Measurements from ENCODE around the gene SNRNP25. TPM values are rescaled to one million over a fixed set of nuclear protein-coding genes. Genes with fewer than 3 reads are reported as not detected.
A peak's percentile ranks its signal among the peaks of the same experiment; 100 is the strongest.
"Not testable (repeated sequence)": the region's sequence is repeated elsewhere in the genome, so short reads cannot be mapped to it uniquely, and the experiment has no call there.

Gene SNRNP25
- total RNA-seq, 4 donors from 2014 or later: 9.5 to 21.7 (median 13.9) TPM

DNA sequence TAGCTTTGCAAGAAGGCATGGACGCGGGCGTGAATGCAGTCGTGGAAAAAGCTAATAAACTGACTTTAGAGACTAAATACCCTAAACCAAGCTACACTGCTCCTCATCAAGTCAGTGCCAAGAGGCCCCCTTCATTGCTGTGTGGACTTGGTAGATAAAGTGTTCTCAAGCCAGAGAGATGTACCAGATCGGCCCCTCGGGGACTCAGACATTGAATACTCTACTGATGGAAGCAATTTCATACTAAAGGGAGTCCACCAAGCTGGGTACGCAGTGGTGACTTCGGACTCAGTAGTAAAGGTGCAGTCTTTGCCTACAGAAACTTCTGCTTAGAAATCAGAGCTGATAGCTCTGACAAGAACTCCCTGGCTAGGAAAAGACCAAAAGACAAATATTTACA is 9.0 kb upstream of the SNRNP25 start:
- no peak overlapping the region for H3K27ac ChIP-seq
- H3K36me3 ChIP-seq: peaks cover 26% of the 10 kb centered on the region

DNA sequence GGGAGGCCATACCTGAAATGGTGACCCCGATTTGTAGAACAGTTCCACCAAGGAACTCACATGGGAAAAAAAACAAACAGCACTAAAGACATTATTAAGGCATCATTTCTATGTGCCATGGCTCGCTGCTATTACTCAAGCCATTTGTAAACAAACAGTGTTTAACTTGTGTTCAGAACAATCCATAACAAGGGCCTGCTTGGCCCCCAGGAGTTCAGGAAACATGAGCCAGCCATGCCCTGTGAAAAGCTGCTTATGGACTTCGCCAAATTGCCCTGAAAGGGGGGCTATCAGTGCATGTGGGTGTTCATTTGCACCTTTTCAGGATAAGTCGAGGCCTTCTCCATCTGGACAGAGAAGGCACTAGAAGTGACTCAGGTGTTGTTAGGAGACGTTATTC is 8.2 kb upstream of the SNRNP25 start:
- no peak overlapping the region for H3K27ac ChIP-seq
- H3K36me3 ChIP-seq: peaks cover 28% of the 10 kb centered on the region
- no peaks in the 10 kb centered on the region for H3K4me1 ChIP-seq
- DNase-seq (ENCODE audit: low spot score in 2 of 2): peak in 1 of 2 donors; percentile 26
- no peaks in the 10 kb centered on the region for H3K27me3 ChIP-seq
- 98% methylated on average over 5 of the region's 5 CpGs for WGBS
- no peak for TF ChIP-seq POLR2AphosphoS5 (IDR thresholded peaks at IDR 0.05)
- no peak for TF ChIP-seq EP300 (IDR thresholded peaks at IDR 0.05)
- no peak for TF ChIP-seq POLR2A (IDR thresholded peaks at IDR 0.05)
- TF ChIP-seq, protein P1, sequence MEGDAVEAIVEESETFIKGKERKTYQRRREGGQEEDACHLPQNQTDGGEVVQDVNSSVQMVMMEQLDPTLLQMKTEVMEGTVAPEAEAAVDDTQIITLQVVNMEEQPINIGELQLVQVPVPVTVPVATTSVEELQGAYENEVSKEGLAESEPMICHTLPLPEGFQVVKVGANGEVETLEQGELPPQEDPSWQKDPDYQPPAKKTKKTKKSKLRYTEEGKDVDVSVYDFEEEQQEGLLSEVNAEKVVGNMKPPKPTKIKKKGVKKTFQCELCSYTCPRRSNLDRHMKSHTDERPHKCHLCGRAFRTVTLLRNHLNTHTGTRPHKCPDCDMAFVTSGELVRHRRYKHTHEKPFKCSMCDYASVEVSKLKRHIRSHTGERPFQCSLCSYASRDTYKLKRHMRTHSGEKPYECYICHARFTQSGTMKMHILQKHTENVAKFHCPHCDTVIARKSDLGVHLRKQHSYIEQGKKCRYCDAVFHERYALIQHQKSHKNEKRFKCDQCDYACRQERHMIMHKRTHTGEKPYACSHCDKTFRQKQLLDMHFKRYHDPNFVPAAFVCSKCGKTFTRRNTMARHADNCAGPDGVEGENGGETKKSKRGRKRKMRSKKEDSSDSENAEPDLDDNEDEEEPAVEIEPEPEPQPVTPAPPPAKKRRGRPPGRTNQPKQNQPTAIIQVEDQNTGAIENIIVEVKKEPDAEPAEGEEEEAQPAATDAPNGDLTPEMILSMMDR (IDR thresholded peaks at IDR 0.05): no peak
- no peak overlapping the region for H3K4me3 ChIP-seq
- H3K9me3 ChIP-seq: no peaks in the 10 kb centered on the region

More for the DNA sequence above, 9.0 kb upstream of the SNRNP25 start:
- H3K4me1 ChIP-seq: no peaks in the 10 kb centered on the region
- no peaks in the 10 kb centered on the region for H3K27me3 ChIP-seq
- WGBS: 96% methylated on average over 8 of the region's 8 CpGs
- no peak for TF ChIP-seq POLR2AphosphoS5 (IDR thresholded peaks at IDR 0.05)
- TF ChIP-seq EP300 (IDR thresholded peaks at IDR 0.05): no peak
- TF ChIP-seq, protein P1 (IDR thresholded peaks at IDR 0.05): no peak
- no peak for TF ChIP-seq POLR2A (IDR thresholded peaks at IDR 0.05)
- H3K4me3 ChIP-seq: no peak overlapping the region
- H3K9me3 ChIP-seq: no peaks in the 10 kb centered on the region
- DNase-seq (ENCODE audit: low spot score in 2 of 2): peak in 1 of 2 donors; percentile 31

DNA sequence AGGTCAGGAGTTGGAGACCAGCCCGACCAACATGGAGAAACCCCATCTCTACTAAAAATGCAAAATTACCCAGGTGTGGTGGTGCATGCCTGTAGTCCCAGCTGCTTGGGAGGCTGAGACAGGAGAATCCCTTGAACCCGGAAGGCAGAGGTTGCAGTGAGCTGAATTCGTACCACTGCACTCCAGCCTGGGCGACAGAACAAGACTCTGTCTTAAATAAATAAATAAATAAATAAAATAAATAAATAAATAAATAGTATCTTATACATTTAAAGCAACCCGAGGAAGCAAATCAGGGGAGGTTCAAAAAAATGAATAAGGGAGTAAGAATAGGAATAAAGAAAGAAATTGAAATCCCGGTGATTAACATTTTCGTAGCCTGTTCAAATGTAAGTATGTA is 7.1 kb upstream of the SNRNP25 start:
- H3K36me3 ChIP-seq: peaks cover 31% of the 10 kb centered on the region
- H3K27ac ChIP-seq, H3K9me3 ChIP-seq, H3K4me1 ChIP-seq, H3K4me3 ChIP-seq, H3K27me3 ChIP-seq: not testable (repeated sequence)
- DNase-seq (ENCODE audit: low spot score in 2 of 2): peak in 1 of 2 donors; percentile 57
- 93% methylated on average over 7 of the region's 7 CpGs for WGBS

DNA sequence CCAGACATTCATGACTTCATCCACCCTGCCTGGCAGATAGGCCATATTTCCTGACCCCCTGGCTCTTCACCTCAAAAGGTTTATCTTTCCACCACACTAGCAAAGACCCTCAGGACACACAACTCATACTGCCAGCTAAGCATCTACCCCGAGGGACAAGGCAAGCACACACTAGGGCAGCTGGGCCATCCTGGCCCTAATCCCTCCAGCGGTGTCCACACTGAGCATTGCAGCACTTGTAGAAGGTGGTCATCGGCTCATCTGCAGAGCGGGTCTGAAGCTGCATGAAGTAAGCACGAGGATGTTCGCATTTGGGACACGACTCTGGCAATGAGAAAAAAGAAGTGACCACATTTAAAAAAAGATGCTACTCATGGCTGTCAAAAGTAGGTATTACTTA is 6.4 kb upstream of the SNRNP25 start:
- Histone ChIP-seq H3K27me3 (no peaks in the 10 kb centered on the region), H3K36me3 (peaks cover 31% of the 10 kb centered on the region), H3K4me1 (peaks cover 2% of the 10 kb centered on the region), H3K27ac (no peak overlapping the region), H3K4me3 (no peak overlapping the region), H3K9me3 (no peaks in the 10 kb centered on the region)
- 96% methylated on average over 7 of the region's 7 CpGs for WGBS
- no peak for DNase-seq (ENCODE audit: low spot score in 2 of 2)
- TF ChIP-seq POLR2AphosphoS5 (IDR thresholded peaks at IDR 0.05): no peak
- no peak for TF ChIP-seq POLR2A (IDR thresholded peaks at IDR 0.05)
- TF ChIP-seq, protein P1 (IDR thresholded peaks at IDR 0.05): no peak
- no peak for TF ChIP-seq EP300 (IDR thresholded peaks at IDR 0.05)

DNA sequence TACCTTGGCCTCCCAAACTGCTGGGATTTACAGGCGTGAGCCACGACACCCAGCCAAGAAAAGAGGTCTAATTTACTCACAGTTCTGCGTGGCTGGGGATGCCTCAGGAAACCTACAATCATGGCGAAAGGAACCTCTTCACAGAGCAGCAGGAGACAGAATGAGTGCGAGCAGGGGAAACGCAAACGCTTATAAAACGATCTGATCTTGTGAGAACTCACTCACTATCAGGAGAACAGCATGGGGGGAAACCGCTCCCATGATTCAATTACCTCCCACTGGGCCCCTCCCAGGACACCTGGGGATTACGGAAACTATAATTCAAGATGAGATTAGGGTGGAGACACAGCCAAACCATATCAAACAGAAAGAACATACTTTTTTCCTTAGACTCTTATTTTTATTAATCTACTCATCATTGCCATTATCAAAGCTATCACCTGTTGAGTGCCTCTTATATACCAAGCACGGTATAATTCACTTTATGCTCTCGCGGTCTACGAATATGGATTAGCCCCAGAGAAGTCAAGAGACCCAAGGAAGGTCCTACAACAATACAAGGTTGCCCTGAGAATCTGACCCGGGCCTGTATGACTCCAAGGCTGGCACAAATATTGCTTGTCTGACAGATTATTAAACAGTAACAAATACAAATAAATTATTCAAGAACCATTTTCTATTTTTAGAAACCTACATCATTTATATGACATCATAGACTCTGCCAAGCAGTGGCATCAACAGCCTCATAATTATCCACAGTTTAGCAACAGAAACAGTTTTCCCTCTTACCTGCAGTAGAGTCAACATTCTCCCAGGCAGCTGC is 2.6 kb upstream of the SNRNP25 start:
- H3K9me3 ChIP-seq: no peaks in the 10 kb centered on the region
- H3K36me3 ChIP-seq: peaks cover 25% of the 10 kb centered on the region
- H3K27me3 ChIP-seq: no peaks in the 10 kb centered on the region
- H3K4me1 ChIP-seq: peaks cover 19% of the 10 kb centered on the region
- TF ChIP-seq, protein P1 (IDR thresholded peaks at IDR 0.05): no peak
- TF ChIP-seq POLR2A (IDR thresholded peaks at IDR 0.05) (no peak), EP300 (IDR thresholded peaks at IDR 0.05) (no peak), POLR2AphosphoS5 (IDR thresholded peaks at IDR 0.05) (no peak)
- no peak overlapping the region for H3K4me3 ChIP-seq
- 92% methylated on average over 15 of the region's 15 CpGs for WGBS
- DNase-seq (ENCODE audit: low spot score in 2 of 2): no peak
- no peak overlapping the region for H3K27ac ChIP-seq
